Dermis blood vessel endothelial cell (primary cell): ENCODE measurements around the gene OR4D1. TPM values are rescaled to one million over a fixed set of nuclear protein-coding genes. Genes with fewer than 3 reads are reported as not detected.

Experiments used
- DNase-seq: peaks from one replicate; pipeline ENCODE4 v3.0.0; 2010
- total RNA-seq: library from RNA; depleted of rRNA; stranded (reverse); fragments of >200 nt; gene quantifications from 2 replicates; pipeline ENCODE4 v1.2.3, GENCODE V29; 2014

The OR4D1 gene
- total RNA-seq, 1 donor from 2014 or later: not detected

GRCh38 chr17:58156839-58157803, 8.9 kb downstream of the OR4D1 start:
- no peak for DNase-seq

- no peak for DNase-seq
These were observed 10.0 kb downstream of the OR4D1 start for GRCh38 chr17:58158181-58158580.

- DNase-seq: no peak
These were observed 13.4 kb downstream of the OR4D1 start for GRCh38 chr17:58161566-58161965.

DNA sequence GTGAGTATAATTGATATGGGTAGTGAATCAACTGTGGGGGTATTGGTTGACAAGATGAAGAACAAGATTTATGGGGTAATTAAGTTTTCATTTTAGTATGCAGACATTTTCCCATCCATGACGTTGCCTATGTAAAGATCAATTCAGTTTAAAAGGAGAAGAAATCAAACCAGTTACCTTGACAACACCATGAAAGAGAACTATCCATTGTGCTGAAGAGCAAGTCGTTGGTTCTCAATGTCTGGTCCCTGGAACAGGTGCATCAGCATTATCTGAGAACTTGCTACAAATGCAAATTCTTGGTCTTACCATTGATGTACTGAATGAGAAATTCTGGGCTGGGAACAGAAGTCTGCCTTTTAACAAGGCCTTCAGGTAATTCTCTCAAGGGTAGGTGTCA, 17.8 kb downstream of the OR4D1 start:
- DNase-seq: no peak

GRCh38 chr17:58166682-58167081, 18.5 kb downstream of the OR4D1 start, which contains the start of gene OR4D2:
TSS of gene OR4D2 (plus strand) at chr17:58166982. CDS start at chr17:58169656, 2,674 bp downstream.
- no peak for DNase-seq

DNA sequence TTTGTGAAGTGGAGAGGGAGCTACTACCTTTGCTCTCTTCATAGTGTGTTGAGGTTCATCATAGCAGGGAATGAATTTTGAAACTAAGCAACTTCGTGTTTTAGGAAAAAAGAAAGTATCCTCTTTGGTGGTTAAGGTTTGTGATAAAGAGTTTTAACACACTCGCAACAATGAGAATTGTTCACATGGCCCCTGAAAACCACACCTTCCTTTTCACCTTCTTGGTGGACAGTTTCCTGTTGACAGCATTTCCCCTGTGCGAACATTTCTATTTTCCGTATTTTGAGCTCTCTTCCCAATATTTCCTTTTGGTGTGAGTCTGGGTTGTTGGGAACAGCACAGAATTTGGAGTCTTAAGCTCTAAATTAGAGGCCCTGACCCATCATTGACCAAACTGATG, 22.4 kb downstream of the OR4D1 start:
- no peak for DNase-seq

- DNase-seq: peak; percentile 25
These were observed 24.3 kb downstream of the OR4D1 start for GRCh38 chr17:58172369-58173071.

- no peak for DNase-seq
These were observed 26.7 kb downstream of the OR4D1 start for GRCh38 chr17:58174871-58175270.

DNA sequence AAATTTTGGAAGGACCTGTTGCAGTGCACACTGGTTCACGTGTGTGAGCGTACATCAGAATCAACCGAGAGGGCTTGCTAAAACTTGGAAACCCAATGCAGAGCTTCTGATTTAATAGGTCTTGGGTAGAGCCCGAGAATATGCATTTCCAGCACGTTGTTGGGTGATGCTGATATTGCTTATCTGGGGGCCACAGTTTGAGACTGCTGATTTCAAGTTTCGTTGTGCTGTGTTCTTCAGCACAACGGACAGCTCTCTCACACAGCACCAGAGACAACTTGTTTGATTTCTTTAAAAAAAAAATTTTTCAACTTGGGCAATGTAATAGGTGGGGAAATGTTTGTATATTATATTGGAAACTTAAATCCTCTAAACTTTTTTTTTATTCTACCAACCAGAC, 28.0 kb downstream of the OR4D1 start:
- peak; percentile 23 for DNase-seq

DNA sequence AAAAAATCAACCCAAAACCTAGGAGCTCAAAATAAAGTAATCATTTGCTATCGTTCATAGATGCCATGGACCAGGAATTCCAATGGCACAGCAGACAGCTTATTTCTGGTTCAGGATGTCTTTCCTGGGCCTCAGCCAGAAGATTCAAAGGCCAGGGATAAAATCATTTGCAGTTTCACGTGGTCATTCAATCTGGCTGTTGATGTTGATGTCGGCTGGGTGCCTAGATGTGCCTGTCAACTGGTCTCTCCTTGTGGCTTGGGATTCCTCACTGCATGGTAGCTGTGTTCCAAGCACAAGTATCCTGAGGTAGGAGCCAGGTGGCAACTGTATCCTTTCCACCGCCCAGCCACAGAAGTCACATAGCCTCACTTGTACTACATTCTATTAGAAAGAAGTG, 33.6 kb downstream of the OR4D1 start:
- no peak for DNase-seq

DNA sequence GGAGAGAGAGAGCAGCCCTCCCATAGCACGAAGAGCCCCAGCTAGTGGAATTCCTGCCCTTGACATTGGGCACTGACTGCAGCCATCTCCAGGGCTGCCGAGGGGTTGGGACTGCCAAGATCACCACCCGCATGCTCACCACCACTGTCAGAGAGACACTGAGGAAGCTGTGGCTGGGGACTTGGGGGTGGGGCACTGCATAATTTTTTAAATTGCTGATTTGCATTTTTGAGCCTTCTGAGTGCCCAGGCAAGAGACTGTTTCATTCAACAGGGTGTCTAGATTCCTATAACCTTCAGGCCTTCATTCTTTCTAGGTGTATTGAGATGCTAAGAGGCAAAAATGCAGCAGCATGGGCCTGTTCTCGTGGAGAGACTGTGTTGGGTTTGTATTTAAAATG, 35.3 kb downstream of the OR4D1 start:
- DNase-seq: no peak

- no peak for DNase-seq
These were observed 36.3 kb downstream of the OR4D1 start for GRCh38 chr17:58184308-58184985.

GRCh38 chr17:58184986-58185761, 37.0 kb downstream of the OR4D1 start:
- no peak for DNase-seq

GRCh38 chr17:58186591-58186990, 38.4 kb downstream of the OR4D1 start:
- DNase-seq: no peak

GRCh38 chr17:58187063-58187462, 38.9 kb downstream of the OR4D1 start:
- DNase-seq: no peak

DNA sequence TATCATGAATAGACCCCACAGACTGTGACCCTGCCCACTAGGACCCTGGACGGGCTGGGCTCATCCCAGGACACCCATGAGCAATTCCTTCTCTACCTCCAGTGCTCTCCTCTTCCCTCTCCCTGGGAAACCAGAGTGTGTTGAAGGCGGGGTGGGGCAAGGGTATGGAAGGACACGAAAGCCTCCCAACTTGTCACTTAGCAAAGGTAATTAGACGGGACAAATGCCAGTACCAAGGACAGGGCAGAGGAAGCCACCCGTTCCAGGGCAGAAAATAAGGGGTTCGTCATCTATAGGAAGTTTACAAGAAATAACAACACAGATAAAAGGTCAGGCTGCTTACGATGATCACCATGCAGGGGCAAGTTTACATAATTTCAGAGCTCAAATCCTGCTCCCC, 39.5 kb downstream of the OR4D1 start:
- no peak for DNase-seq

DNA sequence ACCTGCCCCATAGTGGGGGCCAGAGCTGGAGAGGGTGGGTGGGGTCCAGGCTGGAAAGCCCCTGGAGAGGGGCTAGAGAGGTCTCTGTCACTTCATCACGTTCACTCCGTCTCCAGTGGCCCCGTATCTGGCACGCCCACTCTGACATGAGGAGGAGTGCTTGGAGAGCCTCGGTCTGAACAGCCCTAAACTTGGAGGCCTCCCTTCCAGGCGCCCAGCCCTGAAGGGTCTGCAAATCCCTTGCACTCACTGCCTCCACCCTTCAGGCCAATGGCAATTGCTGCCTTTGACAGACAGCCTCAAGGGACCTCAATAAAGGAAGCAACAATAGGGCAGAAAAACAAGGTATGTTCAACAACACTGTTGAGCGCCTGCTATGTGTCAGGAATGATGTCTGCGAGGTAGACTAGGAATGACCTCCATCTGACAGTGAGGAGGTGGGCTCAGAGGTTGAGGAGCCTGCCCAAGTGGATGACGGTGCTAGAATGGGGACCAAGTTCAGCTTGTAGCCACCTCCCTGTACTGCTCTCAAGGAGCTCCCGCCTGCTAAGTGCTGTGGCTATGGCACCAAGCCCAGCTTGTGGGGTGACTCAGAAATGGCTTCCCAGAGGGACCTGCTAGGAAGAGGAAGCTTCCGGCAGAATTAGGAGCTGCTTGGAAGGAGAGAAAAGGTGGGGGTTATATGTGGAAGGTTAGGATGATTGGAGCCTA, 41.4 kb downstream of the OR4D1 start:
- DNase-seq: peak; percentile 48

DNA sequence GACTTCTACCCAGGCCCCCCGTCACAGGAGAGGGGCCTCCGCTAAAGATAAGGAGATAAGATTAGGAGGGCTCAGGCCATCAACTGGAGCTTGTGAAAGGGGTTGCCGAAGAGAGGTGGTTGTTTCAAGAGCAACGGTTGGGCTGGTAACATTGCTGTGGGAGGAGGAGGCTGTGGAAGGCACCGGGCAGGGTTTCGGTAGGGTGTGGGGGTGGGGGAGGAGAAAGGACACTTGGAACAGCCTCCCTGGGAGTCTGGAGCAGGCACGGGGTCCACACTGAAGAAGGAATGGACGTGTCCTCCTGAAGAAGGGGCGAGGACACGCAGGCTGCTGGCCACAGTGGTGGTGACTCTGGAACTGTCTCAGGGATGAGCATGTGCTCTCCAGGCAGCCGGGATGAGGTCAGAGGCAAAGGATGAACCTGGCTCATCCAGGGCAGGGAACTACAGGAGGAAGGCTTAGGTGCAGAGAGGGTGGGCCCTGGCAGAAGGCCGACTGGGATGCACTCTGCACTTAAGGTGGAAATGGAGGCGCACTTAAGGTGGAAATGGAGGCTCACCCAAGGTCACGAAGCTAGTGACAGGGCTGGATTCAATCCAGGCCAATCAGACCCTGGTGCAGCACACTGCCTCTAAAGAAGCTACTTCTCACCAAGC, 43.2 kb downstream of the OR4D1 start:
- DNase-seq: no peak

DNA sequence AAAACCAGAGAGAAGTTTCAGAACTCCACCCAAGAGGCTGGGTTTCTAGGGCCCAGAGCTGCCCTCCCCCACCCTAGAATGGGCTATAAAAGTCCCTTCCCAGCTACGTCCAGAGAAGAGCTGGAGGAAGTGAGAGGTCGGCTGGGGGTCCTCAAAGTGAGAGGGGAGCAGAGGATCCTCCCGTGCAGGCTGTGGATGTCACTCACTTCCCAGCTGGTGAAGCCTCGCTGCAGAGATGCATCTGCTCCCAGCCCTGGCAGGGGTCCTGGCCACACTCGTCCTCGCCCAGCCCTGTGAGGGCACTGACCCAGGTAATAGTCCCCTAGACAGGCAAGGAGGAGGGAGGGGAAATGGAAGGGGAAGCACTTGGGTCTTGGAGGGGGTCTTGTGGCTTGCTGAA, 44.4 kb downstream of the OR4D1 start, which contains the start of gene EPX:
EPX (plus strand) TSS at position 115 of the 400 bp plus-strand sequence; CDS start at position 236, 121 bp downstream.
- DNase-seq: no peak

- no peak for DNase-seq
These were observed 45.6 kb downstream of the OR4D1 start for GRCh38 chr17:58193641-58194255.
